Right cardiac atrium (tissue), 5 donors: ENCODE results near the gene MTR. TPM values are rescaled to one million over a fixed set of nuclear protein-coding genes. Genes with fewer than 3 reads are reported as not detected.
"Not testable (repeated sequence)": the region's sequence is repeated elsewhere in the genome, so short reads cannot be mapped to it uniquely, and the experiment has no call there.

Source experiments
- ATAC-seq, 2 donors: fragments of 200-7000 bp; cut with Tn5 transposase; one replicate each; pipeline versions ENCODE4 v1.8.0 to v1.9.1; 2020; ENCODE audit warnings: moderate library complexity in 2 of 2, mild to moderate bottlenecking in 1 of 2
- DNase-seq, 3 donors: peaks; one replicate each; pipeline ENCODE4 v3.0.0-alpha.2; 2020
- H3K27ac ChIP-seq: one replicate; pipeline ENCODE4 v1.5.1; 2013; ENCODE audit warnings: mild to moderate bottlenecking, low read length, control low read depth, moderate library complexity
- H3K27me3 ChIP-seq: one replicate; pipeline ENCODE4 v1.6.1; 2013; ENCODE audit not compliant: control insufficient read depth, insufficient read depth
- H3K4me1 ChIP-seq: one replicate; pipeline ENCODE4 v1.6.1; 2013; ENCODE audit warnings: low read length; ENCODE audit not compliant: control insufficient read depth, insufficient read depth
- H3K4me3 ChIP-seq: one replicate; pipeline ENCODE4 v1.5.1; 2013; ENCODE audit warnings: low read length, control low read depth
- H3K9me3 ChIP-seq: one replicate; pipeline ENCODE4 v1.6.1; 2013; ENCODE audit warnings: low read length; ENCODE audit not compliant: control insufficient read depth
- WGBS: extraction: QIAGEN DNeasy Blood & Tissue Kit; methylation state at CpG from one replicate; pipeline ENCODE4 v1.1.7; 2013; 5-methylcytosine and 5-hydroxymethylcytosine counted together
- intact Hi-C, 4 donors: fragments of 100-400 bp; cut with DNase I; formaldehyde crosslinking; loops; one replicate each; pipeline versions ENCODE4 v1.11.0 to v1.14.0; 2022 to 2023
- polyA plus RNA-seq: library from polyadenylated mRNA; stranded (reverse); fragments of 200-250 nt; gene quantifications from one replicate; pipeline ENCODE4 v1.2.3, GENCODE V29; 2013
- total RNA-seq, 4 donors: library from RNA; stranded (reverse); fragmentation: NEBNext Ultra II Directional; extraction: Animal tissue kit (Norgen Biotek cat#: 25700); gene quantifications; one replicate each; pipeline ENCODE4 v1.2.1, GENCODE V29; 2021
- donor health status: healthy with polysubstance abuse.
- donor health status: DM: no; HTN: yes; CAD: no.
- donor health status: DM: no; HTN: no; CAD: no.
- donor health status: DM: no; HTN: yes; CAD: no; lungs with severe emphysema.
- donor health status: DM: yes; HTN: yes; CAD: no.

The MTR gene
- total and polyA plus RNA-seq, 5 donors, result 9.0 to 54.6 (median 40.4) TPM

DNA sequence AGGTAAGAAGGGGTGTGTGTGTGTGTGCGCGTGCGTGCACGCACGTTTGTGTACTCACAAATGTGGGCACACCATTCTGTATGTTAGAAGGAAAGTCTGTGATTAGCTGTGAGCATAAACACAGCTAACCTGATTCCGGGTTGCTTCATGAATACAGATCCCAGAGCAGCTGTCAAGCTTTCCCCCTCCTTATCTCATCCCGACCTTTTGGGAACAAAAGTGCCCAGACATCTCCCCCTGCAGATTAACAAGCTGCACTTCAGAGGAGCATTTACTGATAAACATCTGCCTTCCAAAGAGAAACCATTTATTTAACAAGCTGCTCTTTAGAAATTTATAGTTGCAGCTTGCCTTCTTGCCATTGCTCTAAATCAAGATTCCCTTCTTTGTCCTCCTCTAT lies 112.1 kb downstream of the MTR start:
- H3K27me3 ChIP-seq, result no peaks in the 10 kb centered on the region
- intact Hi-C loops, result no loop called here
- no peak for ATAC-seq
- no peak for DNase-seq
- no peaks in the 10 kb centered on the region for H3K4me1 ChIP-seq
- no peak overlapping the region for H3K4me3 ChIP-seq
- no peaks in the 10 kb centered on the region for H3K9me3 ChIP-seq
- H3K27ac ChIP-seq, result no peak overlapping the region
- 39% methylated on average over 7 of the region's 7 CpGs for WGBS

DNA sequence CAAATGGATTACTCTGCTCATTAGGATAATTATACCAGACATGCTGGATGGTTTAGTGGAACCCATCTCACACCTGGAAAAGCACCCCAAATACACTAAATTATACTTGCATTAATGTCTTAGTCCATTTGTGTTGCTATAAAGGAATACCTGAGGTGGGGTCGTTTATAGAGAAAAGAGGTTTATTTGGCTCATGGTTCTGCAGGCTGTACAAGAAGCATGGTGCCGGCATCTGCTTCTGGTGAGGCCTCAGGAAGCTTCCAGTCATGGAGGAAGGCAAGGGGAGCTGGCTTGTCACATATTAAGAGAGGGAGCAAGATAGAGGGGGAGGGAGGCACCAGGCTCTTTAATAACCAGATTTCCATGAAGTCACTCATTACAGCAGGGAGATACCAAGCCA lies 113.6 kb downstream of the MTR start:
- WGBS, result 93% methylated on average over 2 of the region's 2 CpGs
- intact Hi-C loops, result no loop called here

GRCh38 chr1:236911047-236911446 lies 116.0 kb downstream of the MTR start:
- H3K27me3 ChIP-seq, H3K4me3 ChIP-seq, H3K4me1 ChIP-seq, DNase-seq, intact Hi-C loops, ATAC-seq, H3K9me3 ChIP-seq, H3K27ac ChIP-seq: not testable (repeated sequence)
- WGBS, result 96% methylated on average over 7 of the region's 7 CpGs

More for the DNA sequence above, 113.6 kb downstream of the MTR start:
- no peaks in the 10 kb centered on the region for H3K4me1 ChIP-seq
- DNase-seq, result no peak
- no peaks in the 10 kb centered on the region for H3K27me3 ChIP-seq
- H3K27ac ChIP-seq, result no peak overlapping the region
- no peak for ATAC-seq
- no peaks in the 10 kb centered on the region for H3K9me3 ChIP-seq
- H3K4me3 ChIP-seq, result no peak overlapping the region

DNA sequence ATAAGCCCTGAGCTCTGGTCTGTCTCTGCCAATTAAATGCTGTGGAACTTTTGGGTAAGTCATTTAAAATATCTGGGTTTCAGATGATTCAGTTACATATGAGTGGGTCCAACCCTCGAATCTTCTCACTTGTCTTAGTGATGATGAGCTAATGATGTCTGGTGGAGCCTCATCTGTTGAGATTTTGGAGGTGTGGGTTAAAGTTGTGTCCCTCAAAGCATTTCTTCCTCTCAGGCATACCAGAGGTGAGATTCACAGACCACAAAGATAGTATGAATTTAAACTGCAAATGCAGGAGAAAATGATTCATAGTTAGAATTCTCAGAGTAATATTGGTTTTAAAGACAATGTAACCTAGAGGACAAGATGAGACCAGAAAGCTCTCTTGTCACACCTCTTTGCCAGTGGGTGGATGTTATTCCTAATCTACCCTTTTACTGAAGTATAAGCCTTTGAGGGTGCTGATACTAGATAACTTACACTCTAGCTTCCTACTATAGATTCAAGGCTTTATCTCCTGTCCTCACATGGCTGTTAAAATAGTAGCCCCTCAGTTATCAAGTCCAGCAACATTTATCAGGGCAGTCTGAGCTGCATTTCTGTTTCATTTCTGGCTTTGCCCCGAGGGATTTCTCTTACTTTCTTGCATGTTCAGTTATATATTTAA lies 118.4 kb downstream of the MTR start:
- DNase-seq (no peak), ATAC-seq (no peak)
- Histone ChIP-seq H3K9me3 (no peaks in the 10 kb centered on the region), H3K27me3 (no peaks in the 10 kb centered on the region), H3K4me1 (no peaks in the 10 kb centered on the region), H3K27ac (no peak overlapping the region), H3K4me3 (no peak overlapping the region)
- intact Hi-C loops, result no loop called here
- 33% methylated on average over 2 of the region's 2 CpGs for WGBS

- WGBS, result 76% methylated on average over 2 of the region's 2 CpGs
- no peaks in the 10 kb centered on the region for H3K27me3 ChIP-seq
Observed at GRCh38 chr1:236914375-236914774, 119.3 kb downstream of the MTR start.

DNA sequence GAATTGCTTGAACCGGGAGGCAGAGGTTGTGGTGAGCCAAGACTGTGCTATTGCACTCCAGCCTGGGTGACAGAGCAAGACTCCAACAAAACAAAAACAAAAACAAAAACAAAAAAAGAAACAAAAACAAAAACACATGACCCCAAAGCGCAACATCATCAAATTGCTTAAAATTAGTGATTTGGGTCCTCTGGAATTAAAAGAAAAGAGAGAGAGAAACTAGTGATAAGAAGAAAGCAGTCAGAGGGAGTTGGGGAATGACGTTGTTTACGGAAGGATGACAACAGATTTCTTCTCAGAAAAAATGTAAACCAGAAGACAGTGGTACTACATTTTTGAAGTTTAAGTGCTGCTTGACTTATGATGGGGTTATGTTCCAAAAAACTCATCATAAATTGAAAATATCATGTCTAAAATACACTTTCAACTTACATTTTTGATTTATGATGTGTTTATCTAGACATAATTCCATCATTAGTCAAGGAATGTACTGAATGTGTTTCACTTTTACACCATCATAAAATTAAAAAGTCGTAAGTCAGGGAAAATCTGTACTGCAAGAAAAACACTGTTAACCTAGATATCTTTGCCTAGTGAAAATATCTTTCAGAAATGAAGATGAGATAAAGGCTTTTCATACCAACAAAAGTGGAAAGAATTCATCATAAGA lies 121.2 kb downstream of the MTR start:
- H3K4me1 ChIP-seq, result no peaks in the 10 kb centered on the region
- H3K27ac ChIP-seq, result no peak overlapping the region
- H3K9me3 ChIP-seq, result no peaks in the 10 kb centered on the region
- no peaks in the 10 kb centered on the region for H3K27me3 ChIP-seq
- intact Hi-C loops, result no loop called here
- ATAC-seq (no peak), DNase-seq (no peak)
- 91% methylated on average over 5 of the region's 5 CpGs for WGBS
- no peak overlapping the region for H3K4me3 ChIP-seq

More at GRCh38 chr1:236914375-236914774, 119.3 kb downstream of the MTR start:
- H3K27ac ChIP-seq, result no peak overlapping the region
- no peaks in the 10 kb centered on the region for H3K4me1 ChIP-seq
- DNase-seq (no peak), ATAC-seq (no peak)
- H3K4me3 ChIP-seq, result no peak overlapping the region
- H3K9me3 ChIP-seq, result no peaks in the 10 kb centered on the region
- intact Hi-C loops, result no loop called here

- ATAC-seq, result no peak
- WGBS, result 96% methylated on average over 1 of the region's 1 CpG
- Histone ChIP-seq H3K27me3 (no peaks in the 10 kb centered on the region), H3K4me1 (peaks cover 1% of the 10 kb centered on the region), H3K27ac (no peak overlapping the region), H3K9me3 (no peaks in the 10 kb centered on the region), H3K4me3 (no peak overlapping the region)
- intact Hi-C loops, result no loop called here
- DNase-seq, result no peak
Observed at GRCh38 chr1:236917448-236917847, 122.4 kb downstream of the MTR start.

DNA sequence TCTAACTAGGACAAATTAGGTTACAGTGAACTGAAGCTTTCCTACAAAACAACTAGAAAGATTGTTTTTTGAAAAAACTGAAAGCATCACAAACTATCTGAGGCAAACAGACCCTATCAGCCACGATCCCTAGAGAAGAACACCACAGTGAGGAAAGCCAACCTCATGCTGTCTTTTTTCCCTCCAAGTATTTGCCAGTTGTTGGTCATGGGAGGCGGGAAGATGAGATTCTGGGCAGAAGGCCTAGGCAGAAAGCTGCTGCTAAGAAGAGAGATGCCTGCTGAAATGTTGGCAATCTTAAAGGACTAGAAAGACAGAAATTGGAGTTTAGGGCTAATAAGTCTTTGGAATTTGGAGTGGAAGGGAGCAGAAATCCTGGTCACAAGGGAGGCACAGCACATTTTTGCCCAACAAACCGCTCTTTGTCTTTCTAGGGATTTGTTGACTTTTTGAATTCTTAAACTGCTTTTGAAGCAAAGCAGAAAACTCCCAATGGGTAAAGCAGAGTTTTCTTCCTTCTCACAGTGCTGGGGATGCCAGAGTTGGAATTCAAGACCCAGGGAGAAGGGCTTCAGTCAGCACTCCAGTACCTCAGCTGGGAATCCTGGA lies 125.3 kb downstream of the MTR start:
- H3K27me3 ChIP-seq, result no peaks in the 10 kb centered on the region
- intact Hi-C loops, result no loop called here
- 60% methylated on average over 3 of the region's 3 CpGs for WGBS
- no peak overlapping the region for H3K27ac ChIP-seq
- peaks cover 1% of the 10 kb centered on the region for H3K4me1 ChIP-seq
- H3K4me3 ChIP-seq, result no peak overlapping the region
- DNase-seq, result no peak
- no peaks in the 10 kb centered on the region for H3K9me3 ChIP-seq
- no peak for ATAC-seq

DNA sequence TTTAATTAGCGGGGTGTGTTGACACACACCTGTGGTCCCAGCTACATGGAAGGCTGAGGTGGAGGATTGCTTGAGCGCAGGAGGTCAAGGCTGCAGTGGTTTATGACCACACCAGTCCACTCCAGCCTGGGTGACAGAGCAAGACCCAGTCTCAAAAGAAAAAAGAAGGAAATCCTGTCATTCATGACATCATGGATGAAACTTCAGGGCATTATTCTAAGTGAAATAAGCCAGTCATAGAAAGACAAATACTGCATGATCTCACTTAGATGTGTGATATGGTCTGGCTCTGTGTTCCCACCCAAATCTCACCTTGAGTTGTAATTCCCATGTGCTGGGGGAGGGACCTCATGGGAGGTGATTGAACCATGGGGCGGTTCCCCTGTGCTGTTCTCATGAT lies 126.5 kb downstream of the MTR start:
- H3K27me3 ChIP-seq, result no peaks in the 10 kb centered on the region
- 95% methylated on average over 3 of the region's 3 CpGs for WGBS
- no peak for DNase-seq
- H3K4me3 ChIP-seq, result no peak overlapping the region
- no peak for ATAC-seq
- H3K9me3 ChIP-seq, result no peaks in the 10 kb centered on the region
- peaks cover 1% of the 10 kb centered on the region for H3K4me1 ChIP-seq
- intact Hi-C loops, result no loop called here
- no peak overlapping the region for H3K27ac ChIP-seq

GRCh38 chr1:236922190-236922589 lies 127.1 kb downstream of the MTR start:
- no peaks in the 10 kb centered on the region for H3K9me3 ChIP-seq
- H3K27me3 ChIP-seq, result no peaks in the 10 kb centered on the region
- H3K4me3 ChIP-seq, result no peak overlapping the region
- intact Hi-C loops, result no loop called here
- DNase-seq (no peak), ATAC-seq (no peak)
- no peak overlapping the region for H3K27ac ChIP-seq
- peaks cover 1% of the 10 kb centered on the region for H3K4me1 ChIP-seq
- 94% methylated on average over 2 of the region's 2 CpGs for WGBS

- ATAC-seq, result no peak
- no peak for DNase-seq
- Histone ChIP-seq H3K4me1 (peaks cover 1% of the 10 kb centered on the region), H3K4me3 (no peak overlapping the region), H3K9me3 (no peaks in the 10 kb centered on the region), H3K27me3 (no peaks in the 10 kb centered on the region), H3K27ac (no peak overlapping the region)
- 86% methylated on average over 4 of the region's 4 CpGs for WGBS
- intact Hi-C loops, result no loop called here
Observed at GRCh38 chr1:236925386-236925785, 130.3 kb downstream of the MTR start.
